H1 (cell line): Measurements from ENCODE around the gene CPNE5. TPM values are rescaled to one million over a fixed set of nuclear protein-coding genes. Genes with fewer than 3 reads are reported as not detected.
"Not testable (repeated sequence)": the region's sequence is repeated elsewhere in the genome, so short reads cannot be mapped to it uniquely, and the experiment has no call there.

ENCODE experiments used
- CTCF ChIA-PET: fragments of 300-600 bp; sonication (Branson Sonifier 250); formaldehyde crosslinking; loops from one replicate; lab custom pipeline; 2021; ENCODE audit not compliant: partially characterized antibody; lab: Charles Lee
- POLR2A ChIA-PET: fragments of 300-600 bp; sonication (Branson Sonifier 250); formaldehyde crosslinking; loops from one replicate; lab custom pipeline; 2021; ENCODE audit warnings: inconsistent platforms; ENCODE audit not compliant: partially characterized antibody; lab: Charles Lee
- DNase-seq, 2 experiments: peaks; one replicate each; pipeline versions ENCODE4 v3.0.0 to v3.0.0-alpha.2; 2010 to 2022; ENCODE audit warnings: low spot score in 2 of 2, low read depth in 1 of 2, mixed read lengths in 1 of 2
- FAIRE-seq: peaks from 2 replicates; lab custom pipeline; 2011; peaks lifted over from hg19 to GRCh38; lab: Jason Lieb, UNC
- H2AFZ ChIP-seq: 2 replicates; pipeline ENCODE4 v1.8.1; 2012; ENCODE audit warnings: low read length, inconsistent platforms
- H2AK5ac ChIP-seq: 2 replicates; pipeline ENCODE4 v1.6.1; 2013; ENCODE audit warnings: low read depth, low read length
- H2BK120ac ChIP-seq: replicated peaks from 2 replicates; pipeline ENCODE3; 2013; ENCODE audit warnings: low read depth, low read length, inconsistent platforms
- H2BK12ac ChIP-seq: 2 replicates; pipeline ENCODE4 v1.6.1; 2013; ENCODE audit warnings: low read depth, low read length
- H2BK15ac ChIP-seq: 2 replicates; pipeline ENCODE4 v1.6.1; 2013; ENCODE audit warnings: low read length
- H2BK20ac ChIP-seq: 2 replicates; pipeline ENCODE4 v1.6.1; 2013; ENCODE audit warnings: low read length
- H2BK5ac ChIP-seq: 2 replicates; pipeline ENCODE4 v1.6.1; 2013; ENCODE audit warnings: low read depth, low read length
- H3K14ac ChIP-seq: 2 replicates; pipeline ENCODE4 v1.6.1; 2013; ENCODE audit warnings: inconsistent platforms; ENCODE audit not compliant: insufficient read length
- H3K18ac ChIP-seq: 2 replicates; pipeline ENCODE4 v1.6.1; 2013; ENCODE audit warnings: low read length; ENCODE audit errors: extremely low read depth
- H3K23ac ChIP-seq: 2 replicates; pipeline ENCODE4 v1.6.1; 2013; ENCODE audit warnings: inconsistent platforms; ENCODE audit not compliant: insufficient read length
- H3K23me2 ChIP-seq: 2 replicates; pipeline ENCODE4 v1.6.1; 2013; ENCODE audit warnings: low read depth, low read length
- H3K27ac ChIP-seq: 2 replicates; pipeline ENCODE4 v1.6.1; 2011; ENCODE audit warnings: low read depth, low read length, inconsistent platforms
- H3K27me3 ChIP-seq, 4 experiments: replicated peaks in 1 of 4; 1 replicate in 1 of 4; 2 replicates in 3 of 4; pipeline versions ENCODE4 v1.6.1 to v1.8.1; 2011 to 2013; ENCODE audit warnings: low read length in 3 of 4, mild to moderate bottlenecking in 3 of 4, inconsistent platforms in 2 of 4, mixed read lengths in 2 of 4, moderate library complexity in 1 of 4; ENCODE audit not compliant: control insufficient read depth in 3 of 4, insufficient read depth in 3 of 4; ENCODE audit errors: extremely low read depth in 1 of 4
- H3K36me3 ChIP-seq, 4 experiments: 2 replicates each; pipeline versions ENCODE4 v1.6.1 to v1.8.1; 2011 to 2013; ENCODE audit warnings: mild to moderate bottlenecking in 4 of 4, low read length in 3 of 4, moderate library complexity in 2 of 4, control low read depth in 1 of 4, inconsistent platforms in 1 of 4; ENCODE audit not compliant: insufficient read depth in 4 of 4, control insufficient read depth in 2 of 4
- H3K4ac ChIP-seq: replicated peaks from 2 replicates; pipeline ENCODE3; 2013; ENCODE audit warnings: low read length, low read depth, mixed read lengths, inconsistent platforms; ENCODE audit not compliant: insufficient read length
- H3K4me1 ChIP-seq, 4 experiments: replicated peaks in 1 of 4; 1 replicate in 1 of 4; 2 replicates in 3 of 4; pipeline versions ENCODE4 v1.6.1 to v1.8.1; 2011 to 2013; ENCODE audit warnings: low read length in 3 of 4, inconsistent platforms in 2 of 4, mixed read lengths in 1 of 4; ENCODE audit not compliant: insufficient read depth in 4 of 4, control insufficient read depth in 3 of 4
- H3K4me2 ChIP-seq, 2 experiments: 2 replicates each; pipeline versions ENCODE4 v1.6.1 to v1.8.1; 2011 to 2013; ENCODE audit warnings: low read depth in 2 of 2, low read length in 2 of 2, control low read depth in 1 of 2, inconsistent platforms in 1 of 2, mild to moderate bottlenecking in 1 of 2; ENCODE audit not compliant: insufficient read depth in 1 of 2
- H3K4me3 ChIP-seq, 4 experiments: fragments of 200-600, 300-600 bp in 1 of 4; sonication (generic), shearing (Covaris generic), sonication (Bioruptor Twin) in 1 of 4; 2 replicates each; pipeline versions ENCODE4 v1.5.1 to v1.8.1; 2011 to 2016; ENCODE audit warnings: low read length in 4 of 4, low read depth in 3 of 4, control low read depth in 2 of 4, inconsistent platforms in 2 of 4, mild to moderate bottlenecking in 2 of 4, mixed read lengths in 1 of 4, moderate library complexity in 1 of 4; ENCODE audit not compliant: insufficient read depth in 2 of 4; ENCODE audit errors: extremely low read depth in 1 of 4
- H3K56ac ChIP-seq: replicated peaks from 2 replicates; pipeline ENCODE3; 2013; ENCODE audit warnings: low read depth, mild to moderate bottlenecking, mixed read lengths, low read length, inconsistent platforms; ENCODE audit not compliant: insufficient read length
- H3K79me1 ChIP-seq: 2 replicates; pipeline ENCODE4 v1.6.1; 2013; ENCODE audit warnings: low read depth, low read length, control low read depth
- H3K79me2 ChIP-seq, 2 experiments: 2 replicates each; pipeline versions ENCODE4 v1.6.1 to v1.8.1; 2012 to 2013; ENCODE audit warnings: low read length in 2 of 2, mild to moderate bottlenecking in 2 of 2, inconsistent platforms in 1 of 2; ENCODE audit not compliant: insufficient read depth in 2 of 2, control insufficient read depth in 1 of 2
- H3K9ac ChIP-seq, 4 experiments: replicated peaks in 1 of 4; 1 replicate in 1 of 4; 2 replicates in 3 of 4; pipeline versions ENCODE4 v1.6.1 to v1.8.1; 2011 to 2013; ENCODE audit warnings: low read depth in 3 of 4, low read length in 3 of 4, control low read depth in 2 of 4, mild to moderate bottlenecking in 2 of 4, moderate library complexity in 2 of 4, inconsistent platforms in 1 of 4; ENCODE audit errors: extremely low read depth in 1 of 4
- H3K9me3 ChIP-seq, 2 experiments: 2 replicates each; pipeline versions ENCODE4 v1.6.1 to v1.8.1; 2012 to 2013; ENCODE audit warnings: mild to moderate bottlenecking in 2 of 2, moderate library complexity in 2 of 2, control low read depth in 1 of 2, inconsistent platforms in 1 of 2, low read depth in 1 of 2, low read length in 1 of 2, mixed read lengths in 1 of 2; ENCODE audit not compliant: insufficient read depth in 2 of 2
- H4K20me1 ChIP-seq, 2 experiments: replicated peaks in 1 of 2; 2 replicates each; pipeline versions ENCODE3 to v1.8.1; 2011 to 2013; ENCODE audit warnings: inconsistent platforms in 2 of 2, low read length in 2 of 2, mild to moderate bottlenecking in 1 of 2; ENCODE audit not compliant: insufficient read depth in 2 of 2, control insufficient read depth in 1 of 2
- H4K5ac ChIP-seq: 2 replicates; pipeline ENCODE4 v1.6.1; 2013; ENCODE audit warnings: low read length, low read depth, mixed read lengths, inconsistent platforms; ENCODE audit not compliant: insufficient read length
- H4K8ac ChIP-seq: 2 replicates; pipeline ENCODE4 v1.8.0; 2013; ENCODE audit warnings: mild to moderate bottlenecking, moderate library complexity, low read length, inconsistent platforms; ENCODE audit not compliant: insufficient read depth; ENCODE audit errors: extremely low read depth
- H4K91ac ChIP-seq: replicated peaks from 2 replicates; pipeline ENCODE3; 2013; ENCODE audit warnings: low read length, mixed read lengths, inconsistent platforms; ENCODE audit not compliant: insufficient read length
- ZNF274 ChIP-seq: IDR thresholded peaks from 2 replicates; pipeline ENCODE4 v1.7.0; 2012; ENCODE audit warnings: low read length, borderline replicate concordance; ENCODE audit errors: extremely low read depth
- WGBS, 2 experiments: shearing (Covaris generic) in 1 of 2; methylation state at CpG; one replicate each; pipeline versions ENCODE4 v1.1.6 to v1.1.7; 2013 to 2015; ENCODE audit warnings: low lambda C conversion rate in 2 of 2, mixed read lengths in 2 of 2, inconsistent platforms in 1 of 2, low coverage in 1 of 2, missing lambda C conversion rate in 1 of 2; ENCODE audit not compliant: insufficient replicate concordance in 2 of 2, insufficient coverage in 1 of 2, insufficient read length in 1 of 2; ENCODE audit errors: extremely low coverage in 1 of 2, missing lambda C conversion rate in 1 of 2; 5-methylcytosine and 5-hydroxymethylcytosine counted together
- polyA plus RNA-seq, 7 experiments: library from polyadenylated mRNA; depleted of rRNA in 3 of 7; stranded (reverse) in 5 of 7; unstranded in 2 of 7; fragments of >200 nt in 5 of 7; fragments of 200-250 nt in 2 of 7; gene quantifications; 1 replicate in 5 of 7; 2 replicates in 1 of 7; 4 replicates in 1 of 7; pipeline versions ENCODE4 v1.2.1 to v1.2.3, GENCODE V29; 2011 to 2013; ENCODE audit warnings: missing spikeins in 2 of 7, mixed read lengths in 2 of 7
- total RNA-seq: library from RNA; stranded (reverse); fragmentation: NEBNext Ultra II Directional; extraction: Animal tissue kit (Norgen Biotek cat#: 25700); gene quantifications from 2 replicates; pipeline ENCODE4 v1.2.1, GENCODE V29; 2021

CPNE5 gene
- total and polyA plus RNA-seq, 2 of the 8 experiments (the other 6 are each of a cell fraction or from before 2014, with no cell fraction given): 0.88 to 1.8 TPM

DNA sequence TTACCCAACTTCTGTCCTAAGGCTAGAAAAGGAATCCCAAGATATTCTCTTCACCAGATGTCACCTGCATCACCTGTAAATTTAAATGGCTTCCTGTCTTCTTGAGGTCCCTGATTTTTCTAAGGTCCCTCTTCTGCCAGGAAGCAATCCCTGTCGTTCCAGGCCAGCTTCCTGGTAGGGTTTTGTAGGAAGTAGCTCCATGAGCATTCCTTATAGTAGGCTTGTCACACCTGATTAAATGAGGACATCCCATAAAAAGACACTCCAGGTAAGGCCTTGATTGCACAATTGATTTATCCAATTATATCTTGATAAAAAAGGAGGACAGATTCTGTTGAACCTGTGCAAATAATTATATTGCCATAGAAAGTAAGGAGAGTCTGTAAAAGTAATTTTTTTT lies 132.9 kb downstream of the CPNE5 start (continued):
- TF ChIP-seq ZNF274: no peak

GRCh38 chr6:36704961-36705577 lies 134.2 kb downstream of the CPNE5 start:
- not testable (repeated sequence) for H3K18ac ChIP-seq, H3K4ac ChIP-seq, H2AFZ ChIP-seq, H3K27ac ChIP-seq, H3K23ac ChIP-seq, FAIRE-seq, H3K36me3 ChIP-seq, H4K8ac ChIP-seq, H3K9ac ChIP-seq, H2BK120ac ChIP-seq, H3K4me3 ChIP-seq, H2BK20ac ChIP-seq, H3K14ac ChIP-seq, H4K5ac ChIP-seq, H3K4me1 ChIP-seq, DNase-seq, H3K4me2 ChIP-seq, H3K9me3 ChIP-seq, H2BK12ac ChIP-seq, H3K79me1 ChIP-seq, H2BK15ac ChIP-seq, H4K91ac ChIP-seq, H3K56ac ChIP-seq, H2BK5ac ChIP-seq, H2AK5ac ChIP-seq, H3K23me2 ChIP-seq, H3K79me2 ChIP-seq, H3K27me3 ChIP-seq, H4K20me1 ChIP-seq
- WGBS, 2 experiments: 80% methylated on average over 6 of the region's 7 CpGs; no CpG with 5 or more reads in 1 of the 2 experiments
- CTCF ChIA-PET: interaction anchor here (0.7 to 8.6 kb wide), 10 partner anchors 7 to 319 kb away, joined by 3 to 52 read pairs (median 4); partner anchors contain the start of gene RAB44
- POLR2A ChIA-PET: interaction anchor here (0.6 to 1.5 kb wide), 4 partner anchors 10 to 107 kb away, joined by 3 to 4 read pairs (median 4); no protein-coding TSS in a partner anchor
